RWPE2 (cell line): ENCODE data around the gene GOLGA1.
"Not testable (repeated sequence)": the region's sequence is repeated elsewhere in the genome, so short reads cannot be mapped to it uniquely, and the experiment has no call there.

ENCODE experiments used
- ATAC-seq: fragments of 200-7000 bp; cut with Tn5 transposase; 3 replicates; pipeline ENCODE4 v1.9.1; 2021; ENCODE audit warnings: low read depth
- DNase-seq: peaks from one replicate; pipeline ENCODE4 v3.0.0-alpha.2; 2020; ENCODE audit warnings: low spot score
- H3K27ac ChIP-seq: fragments of 450-650 bp; 2 replicates; pipeline ENCODE4 v1.5.1; 2017; ENCODE audit warnings: mild to moderate bottlenecking; ENCODE audit not compliant: poor library complexity, severe bottlenecking
- H3K27me3 ChIP-seq: fragments of 250-450 bp; sonication (Bioruptor Pico); 2 replicates; pipeline ENCODE4 v1.5.1; 2021; ENCODE audit warnings: mild to moderate bottlenecking, moderate library complexity; ENCODE audit not compliant: insufficient read depth, poor library complexity, severe bottlenecking
- H3K36me3 ChIP-seq: fragments of 250-450 bp; sonication (Bioruptor Pico); 2 replicates; pipeline ENCODE4 v1.5.1; 2020; ENCODE audit warnings: low read depth, mild to moderate bottlenecking, moderate library complexity
- H3K4me1 ChIP-seq: fragments of 250-450 bp; sonication (Bioruptor Pico); 2 replicates; pipeline ENCODE4 v1.5.1; 2021; ENCODE audit warnings: mild to moderate bottlenecking, moderate library complexity; ENCODE audit not compliant: insufficient read depth, poor library complexity, severe bottlenecking
- H3K4me3 ChIP-seq: fragments of 250-450 bp; sonication (Bioruptor Pico); 2 replicates; pipeline ENCODE4 v1.5.1; 2021; ENCODE audit warnings: mild to moderate bottlenecking, moderate library complexity; ENCODE audit not compliant: severe bottlenecking
- H3K9me3 ChIP-seq: fragments of 250-450 bp; sonication (Bioruptor Pico); 2 replicates; pipeline ENCODE4 v1.5.1; 2021; ENCODE audit warnings: mild to moderate bottlenecking, moderate library complexity; ENCODE audit not compliant: severe bottlenecking
- CTCF ChIP-seq: fragments of 450-650 bp; IDR thresholded peaks from one replicate; pipeline ENCODE4 v1.5.1; 2017; ENCODE audit warnings: mild to moderate bottlenecking, moderate library complexity; ENCODE audit not compliant: poor library complexity, severe bottlenecking

The GOLGA1 gene

GRCh38 chr9:124853605-124854143 lies 87.2 kb downstream of the GOLGA1 start:
- Histone ChIP-seq H3K4me3 (peak overlapping the region; percentile 31), H3K27me3 (no peaks in the 10 kb centered on the region), H3K27ac (no peak overlapping the region), H3K9me3 (no peaks in the 10 kb centered on the region), H3K4me1 (no peaks in the 10 kb centered on the region), H3K36me3 (peaks cover 18% of the 10 kb centered on the region)
- no peak for DNase-seq
- ATAC-seq = no peak
- no peak for TF ChIP-seq CTCF

- no peaks in the 10 kb centered on the region for H3K27me3 ChIP-seq
- peaks cover 11% of the 10 kb centered on the region for H3K36me3 ChIP-seq
- H3K4me3 ChIP-seq = peak within 1 kb of the TSS; percentile 31
- ATAC-seq (peak; percentile 76), DNase-seq (no peak)
- no peak within 1 kb of the TSS for H3K27ac ChIP-seq
- no peaks in the 10 kb centered on the region for H3K9me3 ChIP-seq
- peak; percentile 99 for TF ChIP-seq CTCF
- no peaks in the 10 kb centered on the region for H3K4me1 ChIP-seq
Measured at GRCh38 chr9:124852829-124853531, 87.9 kb downstream of the GOLGA1 start, which contains the start of gene WDR38. WDR38 (plus strand) TSS chr9:124853460; CDS start chr9:124853532, 72 bp downstream.

- Histone ChIP-seq H3K27ac (no peak overlapping the region), H3K9me3 (no peaks in the 10 kb centered on the region), H3K27me3 (no peaks in the 10 kb centered on the region), H3K36me3 (peaks cover 4% of the 10 kb centered on the region), H3K4me3 (peak overlapping the region; percentile 31), H3K4me1 (no peaks in the 10 kb centered on the region)
- no peak for TF ChIP-seq CTCF
- DNase-seq (no peak), ATAC-seq (no peak)
Measured at GRCh38 chr9:124852121-124852828, 88.6 kb downstream of the GOLGA1 start.

- no peak for ATAC-seq
- H3K27me3 ChIP-seq = no peaks in the 10 kb centered on the region
- no peak for TF ChIP-seq CTCF
- no peak overlapping the region for H3K27ac ChIP-seq
- H3K4me3 ChIP-seq = no peak overlapping the region
- no peaks in the 10 kb centered on the region for H3K9me3 ChIP-seq
- no peaks in the 10 kb centered on the region for H3K36me3 ChIP-seq
- H3K4me1 ChIP-seq = no peaks in the 10 kb centered on the region
- no peak for DNase-seq
Measured at GRCh38 chr9:124849801-124850200, 91.1 kb downstream of the GOLGA1 start.

GRCh38 chr9:124846969-124847368 lies 93.9 kb downstream of the GOLGA1 start:
- H3K27ac ChIP-seq = no peak overlapping the region
- TF ChIP-seq CTCF = no peak
- H3K27me3 ChIP-seq = no peaks in the 10 kb centered on the region
- H3K36me3 ChIP-seq = no peaks in the 10 kb centered on the region
- ATAC-seq = no peak
- H3K4me1 ChIP-seq = no peaks in the 10 kb centered on the region
- no peaks in the 10 kb centered on the region for H3K9me3 ChIP-seq
- H3K4me3 ChIP-seq = no peak overlapping the region
- no peak for DNase-seq

GRCh38 chr9:124846467-124846866 lies 94.4 kb downstream of the GOLGA1 start:
- not testable (repeated sequence) for DNase-seq, H3K27ac ChIP-seq, H3K36me3 ChIP-seq, H3K4me1 ChIP-seq, ATAC-seq, H3K9me3 ChIP-seq, H3K27me3 ChIP-seq, H3K4me3 ChIP-seq
